ENCODE data around the gene TENM4.
A peak's percentile ranks its signal among the peaks of the same experiment; 100 is the strongest.

TENM4 gene

DNA sequence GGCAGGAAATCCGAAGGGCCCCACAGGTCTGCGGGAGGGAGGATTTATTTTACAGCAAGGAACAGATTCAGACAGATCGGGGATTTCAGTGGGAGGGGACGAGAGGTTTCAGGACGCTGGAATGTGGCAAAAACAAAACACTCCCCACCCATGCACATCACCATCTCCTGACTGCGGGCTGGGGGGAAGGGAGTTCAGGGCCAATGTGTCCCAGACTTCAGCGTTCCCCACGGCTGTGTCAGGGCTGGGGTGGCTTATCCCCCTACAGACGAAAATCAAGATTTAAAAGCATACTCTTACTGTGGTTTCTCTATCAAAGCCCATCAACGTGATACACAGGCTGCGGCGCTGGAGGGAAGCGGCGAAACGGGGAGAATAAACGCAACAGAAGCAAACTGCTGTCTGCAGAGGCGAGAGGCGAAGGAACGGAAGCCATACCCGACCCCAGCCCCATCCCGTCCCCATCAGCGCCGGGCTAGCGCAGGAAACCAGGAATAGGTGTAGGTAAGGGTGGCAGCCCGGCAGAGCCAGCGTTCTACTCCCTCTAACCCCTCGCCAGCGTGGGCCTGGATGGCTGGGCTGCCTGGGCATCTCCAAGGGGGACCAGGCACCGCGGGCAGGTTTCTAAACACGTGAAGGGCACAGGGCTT lies 2.7 kb downstream of the TENM4 start:
- Histone ChIP-seq H3K9ac (ENCODE audit: low read length in 5 of 5) (peak overlapping the region; percentile 44 to 88 (median 65)), H3K27ac (ENCODE audit: low read depth, low read length) (peak overlapping the region; percentile 84), H3K9me3 (ENCODE audit: control insufficient read depth in 5 of 5, low read length in 5 of 5) (no peaks in the 10 kb centered on the region), H3K36me3 (ENCODE audit: control insufficient read depth in 5 of 5, insufficient read depth in 5 of 5, low read length in 5 of 5) (no peaks in the 10 kb centered on the region), H3K4me1 (ENCODE audit: control insufficient read depth in 5 of 5, insufficient read depth in 5 of 5, low read length in 5 of 5) (peaks cover 1 to 76% (median 65%) of the 10 kb centered on the region in 5 donors), H3K27me3 (ENCODE audit: control insufficient read depth in 5 of 5, insufficient read depth in 4 of 5, low read length in 5 of 5) (peaks cover 0 to 38% (median 21%) of the 10 kb centered on the region in 5 donors), H3K4me3 (ENCODE audit: low read depth in 1 of 5, low read length in 5 of 5) (peak overlapping the region; percentile 61 to 93 (median 77))

GRCh38 chr11:79437278-79437980 lies 3.4 kb downstream of the TENM4 start:
- peaks cover 1 to 76% (median 65%) of the 10 kb centered on the region in 5 donors for H3K4me1 ChIP-seq (ENCODE audit: control insufficient read depth in 5 of 5, insufficient read depth in 5 of 5, low read length in 5 of 5)
- H3K27ac ChIP-seq (ENCODE audit: low read depth, low read length): peak overlapping the region; percentile 84
- H3K27me3 ChIP-seq (ENCODE audit: control insufficient read depth in 5 of 5, insufficient read depth in 4 of 5, low read length in 5 of 5): peaks cover 0 to 43% (median 21%) of the 10 kb centered on the region in 5 donors
- no peaks in the 10 kb centered on the region for H3K36me3 ChIP-seq (ENCODE audit: control insufficient read depth in 5 of 5, insufficient read depth in 5 of 5, low read length in 5 of 5)
- H3K9me3 ChIP-seq (ENCODE audit: control insufficient read depth in 5 of 5, low read length in 5 of 5): no peaks in the 10 kb centered on the region
- peak overlapping the region; percentile 61 to 93 (median 77) for H3K4me3 ChIP-seq (ENCODE audit: low read depth in 1 of 5, low read length in 5 of 5)
- peak overlapping the region in 4 of 5 donors; percentile 53 to 88 (median 71) for H3K9ac ChIP-seq (ENCODE audit: low read length in 5 of 5)

DNA sequence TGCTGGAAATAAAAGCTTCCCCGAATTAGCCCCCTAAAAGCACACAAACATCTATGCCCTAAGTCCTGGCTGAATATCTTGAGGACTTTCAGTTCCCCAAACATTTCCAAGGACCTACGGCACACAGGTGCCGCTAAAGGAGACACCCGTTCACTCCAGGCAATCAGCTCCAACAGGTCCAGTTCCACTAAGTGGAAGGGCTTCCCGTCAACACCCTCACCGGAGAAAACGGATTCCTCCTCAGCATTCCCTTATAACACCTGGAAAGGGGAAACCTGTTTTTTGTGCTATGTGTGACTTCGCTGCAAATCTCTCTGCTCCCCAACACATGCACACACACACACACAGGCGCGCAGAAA lies 3.9 kb downstream of the TENM4 start:
- peak overlapping the region; percentile 50 to 93 (median 66) for H3K4me3 ChIP-seq (ENCODE audit: low read depth in 1 of 5, low read length in 5 of 5)
- H3K9me3 ChIP-seq (ENCODE audit: control insufficient read depth in 5 of 5, low read length in 5 of 5): no peaks in the 10 kb centered on the region
- H3K27ac ChIP-seq (ENCODE audit: low read depth, low read length): peak overlapping the region; percentile 84
- H3K4me1 ChIP-seq (ENCODE audit: control insufficient read depth in 5 of 5, insufficient read depth in 5 of 5, low read length in 5 of 5): peaks cover 1 to 76% (median 64%) of the 10 kb centered on the region in 5 donors
- peak overlapping the region in 4 of 5 donors; percentile 53 to 88 (median 71) for H3K9ac ChIP-seq (ENCODE audit: low read length in 5 of 5)
- no peaks in the 10 kb centered on the region for H3K36me3 ChIP-seq (ENCODE audit: control insufficient read depth in 5 of 5, insufficient read depth in 5 of 5, low read length in 5 of 5)
- H3K27me3 ChIP-seq (ENCODE audit: control insufficient read depth in 5 of 5, insufficient read depth in 4 of 5, low read length in 5 of 5): peaks cover 0 to 43% (median 21%) of the 10 kb centered on the region in 5 donors

DNA sequence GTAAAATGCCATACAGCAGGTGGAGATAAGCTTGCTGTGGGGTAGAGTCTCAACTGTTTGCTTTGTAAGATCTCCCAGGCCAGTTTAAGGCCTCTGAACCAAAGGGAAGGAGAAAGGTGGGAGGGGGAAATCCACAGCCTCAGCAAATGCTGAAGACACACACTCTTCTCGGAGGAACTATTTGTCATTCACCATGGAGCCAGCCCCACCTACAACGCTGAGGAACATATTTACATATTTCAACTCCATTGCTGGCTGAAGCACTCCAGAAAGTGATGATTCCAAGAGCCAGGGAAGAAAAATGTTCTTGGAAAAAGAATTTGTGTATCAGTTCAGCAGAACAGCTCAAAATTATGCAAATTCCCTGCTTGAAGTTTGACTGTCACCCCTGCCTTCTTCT lies 6.5 kb downstream of the TENM4 start:
- Histone ChIP-seq H3K4me3 (ENCODE audit: low read depth in 1 of 5, low read length in 5 of 5) (no peak overlapping the region), H3K9ac (ENCODE audit: low read length in 5 of 5) (no peak overlapping the region), H3K27ac (ENCODE audit: low read depth, low read length) (peak overlapping the region; percentile 67), H3K4me1 (ENCODE audit: control insufficient read depth in 5 of 5, insufficient read depth in 5 of 5, low read length in 5 of 5) (peaks cover 1 to 51% (median 41%) of the 10 kb centered on the region in 5 donors), H3K27me3 (ENCODE audit: control insufficient read depth in 5 of 5, insufficient read depth in 4 of 5, low read length in 5 of 5) (peaks cover 0 to 35% (median 13%) of the 10 kb centered on the region in 5 donors), H3K9me3 (ENCODE audit: control insufficient read depth in 5 of 5, low read length in 5 of 5) (no peaks in the 10 kb centered on the region), H3K36me3 (ENCODE audit: control insufficient read depth in 5 of 5, insufficient read depth in 5 of 5, low read length in 5 of 5) (no peaks in the 10 kb centered on the region)

DNA sequence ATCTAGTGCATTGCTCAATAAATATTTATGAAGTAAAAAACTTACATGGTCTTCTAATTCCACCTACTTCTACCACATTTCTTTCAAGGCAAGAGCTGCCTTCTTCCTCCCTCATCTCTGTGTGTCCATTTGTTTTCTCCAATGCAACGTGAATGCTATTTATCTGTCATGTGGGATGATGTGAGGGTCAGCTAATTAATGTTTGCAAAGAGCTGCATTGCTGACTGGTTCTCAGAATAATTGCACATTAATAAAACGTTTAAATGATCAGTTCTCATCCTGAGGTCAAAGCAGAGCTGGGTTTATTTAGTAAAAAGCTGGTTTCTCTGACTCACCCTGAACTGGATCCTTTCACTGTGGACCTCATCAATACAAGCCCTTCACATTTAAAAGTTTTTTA lies 8.7 kb downstream of the TENM4 start:
- Histone ChIP-seq H3K4me1 (ENCODE audit: control insufficient read depth in 5 of 5, insufficient read depth in 5 of 5, low read length in 5 of 5) (peaks cover 4 to 48% (median 33%) of the 10 kb centered on the region in 5 donors), H3K27ac (ENCODE audit: low read depth, low read length) (no peak overlapping the region), H3K4me3 (ENCODE audit: low read depth in 1 of 5, low read length in 5 of 5) (no peak overlapping the region), H3K9ac (ENCODE audit: low read length in 5 of 5) (no peak overlapping the region), H3K27me3 (ENCODE audit: control insufficient read depth in 5 of 5, insufficient read depth in 4 of 5, low read length in 5 of 5) (peaks cover 0 to 25% (median 7%) of the 10 kb centered on the region in 5 donors), H3K9me3 (ENCODE audit: control insufficient read depth in 5 of 5, low read length in 5 of 5) (no peaks in the 10 kb centered on the region), H3K36me3 (ENCODE audit: control insufficient read depth in 5 of 5, insufficient read depth in 5 of 5, low read length in 5 of 5) (no peaks in the 10 kb centered on the region)

DNA sequence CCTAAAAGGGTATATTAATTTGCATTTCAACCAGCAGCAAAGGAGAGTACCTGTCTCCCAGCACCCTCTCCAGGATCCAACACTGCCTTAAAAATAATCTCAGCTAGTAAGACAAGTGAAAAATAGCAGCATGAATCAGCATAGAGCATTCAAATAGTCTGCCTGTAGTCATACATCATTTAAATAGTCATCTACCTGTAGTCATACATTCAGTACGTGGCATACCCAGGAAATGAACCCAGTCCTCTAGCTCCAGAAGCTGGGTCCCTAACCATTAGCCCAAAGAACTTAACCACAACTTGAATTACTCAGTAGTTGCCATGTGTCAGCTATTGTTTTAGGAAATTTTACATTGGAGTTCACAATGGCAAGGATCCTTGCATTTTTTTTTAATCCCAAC lies 9.3 kb downstream of the TENM4 start:
- Histone ChIP-seq H3K9me3 (ENCODE audit: control insufficient read depth in 5 of 5, low read length in 5 of 5) (no peaks in the 10 kb centered on the region), H3K9ac (ENCODE audit: low read length in 5 of 5) (no peak overlapping the region), H3K36me3 (ENCODE audit: control insufficient read depth in 5 of 5, insufficient read depth in 5 of 5, low read length in 5 of 5) (no peaks in the 10 kb centered on the region), H3K27ac (ENCODE audit: low read depth, low read length) (no peak overlapping the region), H3K27me3 (ENCODE audit: control insufficient read depth in 5 of 5, insufficient read depth in 4 of 5, low read length in 5 of 5) (peaks cover 0 to 20% (median 2%) of the 10 kb centered on the region in 5 donors), H3K4me1 (ENCODE audit: control insufficient read depth in 5 of 5, insufficient read depth in 5 of 5, low read length in 5 of 5) (peaks cover 2 to 46% (median 27%) of the 10 kb centered on the region in 5 donors), H3K4me3 (ENCODE audit: low read depth in 1 of 5, low read length in 5 of 5) (no peak overlapping the region)

- no peak overlapping the region for H3K27ac ChIP-seq (ENCODE audit: low read depth, low read length)
- no peak overlapping the region for H3K9ac ChIP-seq (ENCODE audit: low read length in 5 of 5)
Measured at GRCh38 chr11:79430280-79430679, 10.6 kb downstream of the TENM4 start.

DNA sequence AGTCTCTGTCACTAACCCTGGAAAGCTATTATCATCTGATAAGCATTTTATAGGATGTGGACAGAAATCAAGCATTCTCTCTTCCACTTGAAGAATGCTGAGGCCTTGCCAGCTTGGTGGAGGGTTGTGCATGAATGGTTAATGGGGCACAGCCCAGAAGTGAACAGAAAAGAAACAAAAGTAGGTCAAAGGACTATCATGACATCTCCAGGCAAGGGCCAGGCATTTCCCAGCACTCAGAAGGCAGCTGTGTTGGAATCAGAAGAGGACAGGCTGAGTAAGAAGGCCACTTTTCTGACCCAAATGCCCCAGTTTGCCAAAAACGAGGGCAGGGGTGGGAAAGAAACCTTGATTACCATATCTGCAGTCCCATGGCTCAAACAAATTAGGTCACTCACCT lies 12.4 kb downstream of the TENM4 start:
- H3K9ac ChIP-seq (ENCODE audit: low read length in 5 of 5): peak overlapping the region in 3 of 5 donors; percentile 56 to 78 (median 73)
- H3K36me3 ChIP-seq (ENCODE audit: control insufficient read depth in 5 of 5, insufficient read depth in 5 of 5, low read length in 5 of 5): no peaks in the 10 kb centered on the region
- H3K4me1 ChIP-seq (ENCODE audit: control insufficient read depth in 5 of 5, insufficient read depth in 5 of 5, low read length in 5 of 5): peaks cover 0 to 27% (median 13%) of the 10 kb centered on the region in 5 donors
- no peak overlapping the region for H3K4me3 ChIP-seq (ENCODE audit: low read depth in 1 of 5, low read length in 5 of 5)
- no peaks in the 10 kb centered on the region for H3K9me3 ChIP-seq (ENCODE audit: control insufficient read depth in 5 of 5, low read length in 5 of 5)
- H3K27me3 ChIP-seq (ENCODE audit: control insufficient read depth in 5 of 5, insufficient read depth in 4 of 5, low read length in 5 of 5): peaks cover 0 to 8% (median 0%) of the 10 kb centered on the region in 5 donors
- H3K27ac ChIP-seq (ENCODE audit: low read depth, low read length): peak overlapping the region; percentile 81

More at GRCh38 chr11:79430280-79430679, 10.6 kb downstream of the TENM4 start:
- no peaks in the 10 kb centered on the region for H3K36me3 ChIP-seq (ENCODE audit: control insufficient read depth in 5 of 5, insufficient read depth in 5 of 5, low read length in 5 of 5)
- peaks cover 0 to 16% (median 0%) of the 10 kb centered on the region in 5 donors for H3K27me3 ChIP-seq (ENCODE audit: control insufficient read depth in 5 of 5, insufficient read depth in 4 of 5, low read length in 5 of 5)
- H3K4me3 ChIP-seq (ENCODE audit: low read depth in 1 of 5, low read length in 5 of 5): no peak overlapping the region
- no peaks in the 10 kb centered on the region for H3K9me3 ChIP-seq (ENCODE audit: control insufficient read depth in 5 of 5, low read length in 5 of 5)
- H3K4me1 ChIP-seq (ENCODE audit: control insufficient read depth in 5 of 5, insufficient read depth in 5 of 5, low read length in 5 of 5): peaks cover 0 to 36% (median 21%) of the 10 kb centered on the region in 5 donors

DNA sequence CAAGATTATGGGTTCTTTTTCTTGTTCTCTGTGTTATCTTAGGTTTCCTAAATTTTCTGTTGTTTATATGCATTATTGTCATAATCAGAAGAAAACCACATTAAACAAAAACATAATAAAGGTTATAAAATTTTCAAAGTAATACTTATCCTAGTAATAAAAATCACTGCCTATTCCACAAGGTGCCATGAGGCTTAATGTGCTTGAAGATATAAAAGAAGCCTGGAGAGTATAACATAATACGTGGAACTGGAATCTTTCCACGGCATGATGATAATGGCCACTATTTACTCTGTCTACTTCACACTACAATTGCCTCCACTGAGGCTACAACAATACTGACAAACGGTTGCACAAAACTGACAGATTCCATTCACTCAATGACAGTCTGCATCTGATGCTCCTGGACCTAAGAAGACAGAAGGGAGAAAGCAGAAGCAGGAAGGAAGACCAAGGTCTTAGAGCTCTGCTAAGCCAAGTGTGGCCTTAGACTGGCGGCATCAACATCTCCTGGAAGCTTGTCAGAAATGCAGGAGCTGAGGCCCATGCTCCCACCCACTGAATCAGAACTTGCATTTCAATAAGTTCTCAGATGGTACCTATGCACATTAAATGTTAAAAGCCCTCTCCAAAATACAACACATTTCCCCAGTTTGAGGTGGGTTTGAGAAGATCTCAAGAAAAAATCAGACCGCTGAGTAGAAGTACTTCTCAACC lies 13.1 kb downstream of the TENM4 start:
- H3K9me3 ChIP-seq (ENCODE audit: control insufficient read depth in 5 of 5, low read length in 5 of 5): no peaks in the 10 kb centered on the region
- peak overlapping the region in 2 of 5 donors; percentile 30 to 78 for H3K9ac ChIP-seq (ENCODE audit: low read length in 5 of 5)
- H3K36me3 ChIP-seq (ENCODE audit: control insufficient read depth in 5 of 5, insufficient read depth in 5 of 5, low read length in 5 of 5): no peaks in the 10 kb centered on the region
- peak overlapping the region; percentile 81 for H3K27ac ChIP-seq (ENCODE audit: low read depth, low read length)
- peaks cover 0 to 2% (median 0%) of the 10 kb centered on the region in 5 donors for H3K27me3 ChIP-seq (ENCODE audit: control insufficient read depth in 5 of 5, insufficient read depth in 4 of 5, low read length in 5 of 5)
- H3K4me1 ChIP-seq (ENCODE audit: control insufficient read depth in 5 of 5, insufficient read depth in 5 of 5, low read length in 5 of 5): peaks cover 0 to 27% (median 13%) of the 10 kb centered on the region in 5 donors
- H3K4me3 ChIP-seq (ENCODE audit: low read depth in 1 of 5, low read length in 5 of 5): no peak overlapping the region

Data from subcutaneous abdominal adipose tissue (tissue), 5 donors.